HEK293 (cell line): ENCODE results near the gene TRPV5.

Experiments used
- CTCF ChIA-PET: fragments of 350-600 bp; formaldehyde crosslinking; extraction: SDS; loops from one replicate; lab custom pipeline; 2021; ENCODE audit warnings: antibody characterized with exemption; lab: Yijun Ruan, JAX
- POLR2A ChIA-PET: fragments of 300-600 bp; formaldehyde crosslinking; extraction: SDS; loops from one replicate; lab custom pipeline; 2020; ENCODE audit warnings: antibody characterized with exemption, inconsistent platforms; lab: Yijun Ruan, JAX
- H3K27ac ChIP-seq: fragments of 200-500 bp; sonication (Bioruptor generic); 2 replicates; pipeline ENCODE4 v1.5.1; 2014; ENCODE audit warnings: low read depth, low read length, control low read depth, inconsistent platforms; ENCODE audit errors: extremely low read depth
- H3K36me3 ChIP-seq, 2 experiments: fragments of 200-500 bp in 1 of 2; sonication (Bioruptor generic) in 1 of 2; 1 replicate in 1 of 2; 2 replicates in 1 of 2; pipeline ENCODE4 v1.5.1; 2014 to 2017; ENCODE audit warnings: inconsistent platforms in 2 of 2, low read length in 2 of 2; ENCODE audit not compliant: control insufficient read depth in 2 of 2, insufficient read depth in 1 of 2
- H3K4me1 ChIP-seq: fragments of 200-500 bp; sonication (Bioruptor generic); 2 replicates; pipeline ENCODE4 v1.5.1; 2014; ENCODE audit warnings: mild to moderate bottlenecking, low read length, inconsistent platforms; ENCODE audit not compliant: control insufficient read depth, insufficient read depth
- H3K4me3 ChIP-seq: 2 replicates; pipeline ENCODE4 v1.5.1; 2011; ENCODE audit warnings: low read depth, mild to moderate bottlenecking, control low read depth, low read length, moderate library complexity
- H3K9me3 ChIP-seq: fragments of 200-500 bp; sonication (Bioruptor generic); 2 replicates; pipeline ENCODE4 v1.5.1; 2014; ENCODE audit warnings: low read depth, low read length, inconsistent platforms; ENCODE audit not compliant: control insufficient read depth, insufficient read depth
- GFI1B ChIP-seq: fragments of 450-650 bp; formaldehyde crosslinking; IDR thresholded peaks from 2 replicates; pipeline ENCODE4 v1.5.1; 2016; ENCODE audit warnings: missing biosample characterization, missing genetic modification characterization
- GLI2 ChIP-seq: fragments of 450-650 bp; formaldehyde crosslinking; IDR thresholded peaks from 2 replicates; pipeline ENCODE4; 2017; ENCODE audit warnings: missing biosample characterization, missing genetic modification characterization, low read depth, borderline replicate concordance
- IKZF3 ChIP-seq: fragments of 450-650 bp; IDR thresholded peaks from 2 replicates; pipeline ENCODE4 v1.5.0; 2018; ENCODE audit warnings: missing biosample characterization, mild to moderate bottlenecking, missing genetic modification characterization, moderate library complexity
- KLF17 ChIP-seq: fragments of 450-650 bp; formaldehyde crosslinking; IDR thresholded peaks from 2 replicates; pipeline ENCODE4 v1.5.1; 2016; ENCODE audit warnings: missing biosample characterization, missing genetic modification characterization
- MYNN ChIP-seq: fragments of 450-650 bp; formaldehyde crosslinking; IDR thresholded peaks from 2 replicates; pipeline ENCODE4 v1.5.1; 2016; ENCODE audit warnings: missing biosample characterization, missing genetic modification characterization, borderline replicate concordance
- OSR2 ChIP-seq: fragments of 450-650 bp; formaldehyde crosslinking; IDR thresholded peaks from 2 replicates; pipeline ENCODE4 v1.5.1; 2016; ENCODE audit warnings: missing biosample characterization, missing genetic modification characterization
- REPIN1 ChIP-seq: fragments of 450-650 bp; formaldehyde crosslinking; IDR thresholded peaks from 2 replicates; pipeline ENCODE4 v1.5.1; 2017; ENCODE audit warnings: missing biosample characterization, missing genetic modification characterization, low read depth
- REST ChIP-seq: fragments of 450-650 bp; formaldehyde crosslinking; IDR thresholded peaks from 2 replicates; pipeline ENCODE4 v1.5.1; 2016; ENCODE audit warnings: missing biosample characterization, missing genetic modification characterization
- SP3 ChIP-seq: fragments of 450-650 bp; formaldehyde crosslinking; IDR thresholded peaks from 2 replicates; pipeline ENCODE4 v1.5.1; 2016; ENCODE audit warnings: missing biosample characterization, missing genetic modification characterization
- YY2 ChIP-seq: fragments of 450-650 bp; formaldehyde crosslinking; IDR thresholded peaks from 2 replicates; pipeline ENCODE4 v1.5.1; 2016; ENCODE audit warnings: missing biosample characterization, missing genetic modification characterization
- ZBTB17 ChIP-seq: fragments of 450-650 bp; formaldehyde crosslinking; IDR thresholded peaks from 2 replicates; pipeline ENCODE4 v1.5.1; 2016; ENCODE audit warnings: missing biosample characterization, missing genetic modification characterization
- ZBTB21 ChIP-seq: fragments of 450-650 bp; formaldehyde crosslinking; IDR thresholded peaks from 2 replicates; pipeline ENCODE4 v1.5.1; 2017; ENCODE audit warnings: missing biosample characterization, missing genetic modification characterization
- ZBTB6 ChIP-seq: fragments of 450-650 bp; formaldehyde crosslinking; IDR thresholded peaks from 2 replicates; pipeline ENCODE4 v1.5.1; 2017; ENCODE audit warnings: missing biosample characterization, missing genetic modification characterization
- ZNF114 ChIP-seq: fragments of 450-650 bp; formaldehyde crosslinking; IDR thresholded peaks from 2 replicates; pipeline ENCODE4 v1.5.0; 2017; ENCODE audit warnings: missing biosample characterization, missing genetic modification characterization
- ZNF146 ChIP-seq: fragments of 450-650 bp; formaldehyde crosslinking; IDR thresholded peaks from 2 replicates; pipeline ENCODE4 v1.5.1; 2016; ENCODE audit warnings: missing biosample characterization, missing genetic modification characterization
- ZNF155 ChIP-seq: fragments of 450-650 bp; formaldehyde crosslinking; IDR thresholded peaks from 2 replicates; pipeline ENCODE4 v1.5.1; 2016; ENCODE audit warnings: missing biosample characterization, missing genetic modification characterization
- ZNF169 ChIP-seq: fragments of 450-650 bp; formaldehyde crosslinking; IDR thresholded peaks from 2 replicates; pipeline ENCODE4 v1.5.1; 2016; ENCODE audit warnings: missing biosample characterization, missing genetic modification characterization
- ZNF223 ChIP-seq: fragments of 450-650 bp; formaldehyde crosslinking; IDR thresholded peaks from 2 replicates; pipeline ENCODE4 v1.5.1; 2016; ENCODE audit warnings: missing biosample characterization, missing genetic modification characterization
- ZNF248 ChIP-seq: fragments of 450-650 bp; formaldehyde crosslinking; IDR thresholded peaks from 2 replicates; pipeline ENCODE4 v1.5.1; 2017; ENCODE audit warnings: missing biosample characterization, missing genetic modification characterization
- ZNF26 ChIP-seq: fragments of 450-650 bp; formaldehyde crosslinking; IDR thresholded peaks from 2 replicates; pipeline ENCODE4 v1.5.1; 2016; ENCODE audit warnings: missing biosample characterization, missing genetic modification characterization
- ZNF324 ChIP-seq: fragments of 450-650 bp; formaldehyde crosslinking; IDR thresholded peaks from 2 replicates; pipeline ENCODE4 v1.5.1; 2016; ENCODE audit warnings: missing biosample characterization, missing genetic modification characterization
- ZNF341 ChIP-seq: fragments of 450-650 bp; formaldehyde crosslinking; IDR thresholded peaks from 2 replicates; pipeline ENCODE4; 2016; ENCODE audit warnings: low read depth, missing biosample characterization, missing genetic modification characterization
- ZNF449 ChIP-seq: fragments of 450-650 bp; formaldehyde crosslinking; IDR thresholded peaks from 2 replicates; pipeline ENCODE4 v1.5.1; 2017; ENCODE audit warnings: missing biosample characterization, mild to moderate bottlenecking, missing genetic modification characterization, moderate library complexity
- ZNF580 ChIP-seq: fragments of 450-650 bp; formaldehyde crosslinking; IDR thresholded peaks from 2 replicates; pipeline ENCODE4 v1.5.1; 2016; ENCODE audit warnings: missing biosample characterization, missing genetic modification characterization
- ZNF776 ChIP-seq: fragments of 450-650 bp; formaldehyde crosslinking; IDR thresholded peaks from 2 replicates; pipeline ENCODE4 v1.5.0; 2017; ENCODE audit warnings: missing biosample characterization, missing genetic modification characterization, borderline replicate concordance
- TF ChIP-seq, protein P1 (sequence below): fragments of 450-650 bp; formaldehyde crosslinking; IDR thresholded peaks from 2 replicates; pipeline ENCODE4 v1.5.1; 2016; ENCODE audit warnings: missing biosample characterization, missing genetic modification characterization, low read depth

TRPV5 gene

DNA sequence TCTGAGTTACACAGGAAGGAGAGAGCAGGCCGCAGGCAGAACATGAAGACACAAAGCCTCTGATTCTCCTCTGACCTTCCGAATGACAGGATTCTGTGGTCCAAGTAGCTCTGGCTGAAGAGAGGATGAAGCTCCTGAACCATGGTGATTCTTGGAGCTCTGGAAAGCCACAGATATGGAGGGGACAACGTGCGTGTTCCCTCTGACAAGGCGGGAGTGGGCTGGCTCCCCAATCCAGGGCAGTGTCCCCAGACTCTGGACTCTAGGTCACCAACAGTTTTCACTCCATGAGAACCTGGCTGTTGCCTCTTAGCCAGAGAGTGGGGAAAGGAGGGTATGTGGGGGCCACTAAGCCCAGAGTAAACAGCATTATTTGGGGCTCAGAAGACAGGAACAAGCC lies 40.6 kb downstream of the TRPV5 start:
- Histone ChIP-seq H3K27ac (no peak overlapping the region), H3K36me3 (no peaks in the 10 kb centered on the region), H3K4me1 (no peaks in the 10 kb centered on the region), H3K9me3 (no peaks in the 10 kb centered on the region), H3K4me3 (no peak overlapping the region)
- TF ChIP-seq ZNF114 (tag by site-specific recombination) (no peak), SP3 (tag by site-specific recombination) (no peak), ZNF341 (tag by site-specific recombination) (no peak), ZNF248 (tag by site-specific recombination) (no peak), ZNF580 (no peak), ZNF146 (tag by site-specific recombination) (no peak), ZBTB21 (no peak), REST (tag by site-specific recombination) (no peak), YY2 (tag by site-specific recombination) (no peak), ZNF449 (no peak), ZNF776 (tag by site-specific recombination) (no peak), ZNF155 (tag by site-specific recombination) (no peak), IKZF3 (tag by site-specific recombination) (no peak), ZBTB17 (tag by site-specific recombination) (no peak), REPIN1 (no peak)
- ChIA-PET POLR2A (no interaction called here), CTCF (interaction anchor here (1.0 kb wide), 1 partner anchor 16 kb away, joined by 4 read pairs; no protein-coding TSS in a partner anchor)

- CTCF ChIA-PET = interaction anchor here (1.0 kb wide), 1 partner anchor 11 kb away, joined by 3 read pairs; no protein-coding TSS in a partner anchor
- H3K36me3 ChIP-seq = no peaks in the 10 kb centered on the region
- POLR2A ChIA-PET = no interaction called here
- TF ChIP-seq ZBTB6 (tag by site-specific recombination) = no peak
- no peak for TF ChIP-seq ZNF223 (tag by site-specific recombination)
- no peak for TF ChIP-seq ZNF26 (tag by site-specific recombination)
- TF ChIP-seq GFI1B = no peak
- TF ChIP-seq MYNN (tag by site-specific recombination) = no peak
- no peak for TF ChIP-seq GLI2 (tag by site-specific recombination)
- TF ChIP-seq, protein P1, sequence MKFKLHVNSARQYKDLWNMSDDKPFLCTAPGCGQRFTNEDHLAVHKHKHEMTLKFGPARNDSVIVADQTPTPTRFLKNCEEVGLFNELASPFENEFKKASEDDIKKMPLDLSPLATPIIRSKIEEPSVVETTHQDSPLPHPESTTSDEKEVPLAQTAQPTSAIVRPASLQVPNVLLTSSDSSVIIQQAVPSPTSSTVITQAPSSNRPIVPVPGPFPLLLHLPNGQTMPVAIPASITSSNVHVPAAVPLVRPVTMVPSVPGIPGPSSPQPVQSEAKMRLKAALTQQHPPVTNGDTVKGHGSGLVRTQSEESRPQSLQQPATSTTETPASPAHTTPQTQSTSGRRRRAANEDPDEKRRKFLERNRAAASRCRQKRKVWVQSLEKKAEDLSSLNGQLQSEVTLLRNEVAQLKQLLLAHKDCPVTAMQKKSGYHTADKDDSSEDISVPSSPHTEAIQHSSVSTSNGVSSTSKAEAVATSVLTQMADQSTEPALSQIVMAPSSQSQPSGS = no peak
- no peak for TF ChIP-seq KLF17 (tag by site-specific recombination)
- no peak for TF ChIP-seq ZNF324 (tag by site-specific recombination)
- no peak for TF ChIP-seq OSR2 (tag by site-specific recombination)
- no peak for TF ChIP-seq ZNF169
Observed at GRCh38 chr7:142891490-142892082, 42.0 kb downstream of the TRPV5 start.

More at GRCh38 chr7:142891490-142892082, 42.0 kb downstream of the TRPV5 start:
- Histone ChIP-seq H3K9me3 (no peaks in the 10 kb centered on the region), H3K4me1 (no peaks in the 10 kb centered on the region), H3K27ac (no peak overlapping the region), H3K4me3 (no peak overlapping the region)
